Neural cell (in vitro differentiated cells): ENCODE data around the gene MMP1. TPM values are rescaled to one million over a fixed set of nuclear protein-coding genes. Genes with fewer than 3 reads are reported as not detected.

Experiments used
- H2AFZ ChIP-seq: fragments of 200-600, 300-800 bp; sonication (generic), shearing (Covaris generic); 2 replicates; pipeline ENCODE4 v1.6.0; 2014; ENCODE audit warnings: low read depth, mild to moderate bottlenecking, antibody characterized with exemption, low read length, moderate library complexity
- H3F3A ChIP-seq: fragments of 200-600 bp; shearing (Covaris generic); 2 replicates; pipeline ENCODE4 v1.6.1; 2016; ENCODE audit warnings: mild to moderate bottlenecking, moderate library complexity, mixed read lengths, antibody characterized with exemption, low read length; ENCODE audit not compliant: insufficient read depth, poor library complexity, severe bottlenecking
- H3K27ac ChIP-seq: fragments of 200-600, 300-800 bp; sonication (generic), shearing (Covaris generic); 2 replicates; pipeline ENCODE4 v1.5.1; 2014; ENCODE audit warnings: mild to moderate bottlenecking, low read length, moderate library complexity
- H3K27me3 ChIP-seq: fragments of 300-800, 200-600 bp; sonication (generic), shearing (Covaris generic); 2 replicates; pipeline ENCODE4 v1.6.0; 2014; ENCODE audit warnings: mild to moderate bottlenecking, low read depth, low read length, moderate library complexity; ENCODE audit not compliant: insufficient read depth
- H3K36me3 ChIP-seq: fragments of 300-800, 200-600 bp; sonication (generic), shearing (Covaris generic); 2 replicates; pipeline ENCODE4 v1.5.1; 2014; ENCODE audit warnings: mild to moderate bottlenecking, antibody characterized with exemption, low read length, moderate library complexity; ENCODE audit not compliant: insufficient read depth
- H3K4me2 ChIP-seq: fragments of 300-800, 200-600 bp; sonication (generic), shearing (Covaris generic); 2 replicates; pipeline ENCODE4 v1.6.0; 2014; ENCODE audit warnings: mild to moderate bottlenecking, low read length
- H3K4me3 ChIP-seq: fragments of 300-800, 200-600 bp; sonication (generic), shearing (Covaris generic); 2 replicates; pipeline ENCODE4 v1.5.1; 2014; ENCODE audit warnings: mild to moderate bottlenecking, low read length, moderate library complexity
- H3K79me2 ChIP-seq: fragments of 200-600 bp; shearing (Covaris generic); replicated peaks from 2 replicates; pipeline ENCODE4 v1.6.0; 2014; ENCODE audit warnings: mild to moderate bottlenecking, low read length, moderate library complexity; ENCODE audit not compliant: insufficient read depth
- H3K9ac ChIP-seq: fragments of 300-800, 200-600 bp; sonication (generic), shearing (Covaris generic); 2 replicates; pipeline ENCODE4 v1.6.1; 2016; ENCODE audit warnings: mild to moderate bottlenecking, low read length, mixed read lengths
- H3K9me2 ChIP-seq: fragments of 200-600 bp; shearing (Covaris generic); 2 replicates; pipeline ENCODE4 v1.6.1; 2016; ENCODE audit warnings: mild to moderate bottlenecking, low read length, mixed read lengths; ENCODE audit not compliant: insufficient read depth
- H3K9me3 ChIP-seq: fragments of 200-600, 300-800 bp; sonication (generic), shearing (Covaris generic); 2 replicates; pipeline ENCODE4 v1.6.1; 2016; ENCODE audit warnings: mild to moderate bottlenecking, mixed run types, low read length, moderate library complexity, mixed read lengths
- H4K20me1 ChIP-seq: fragments of 200-600 bp; shearing (Covaris generic); 2 replicates; pipeline ENCODE4 v1.6.1; 2016; ENCODE audit warnings: mild to moderate bottlenecking, mixed run types; ENCODE audit not compliant: insufficient read depth
- EP300 ChIP-seq: fragments of 450-650 bp; conservative IDR thresholded peaks from 2 replicates; pipeline ENCODE4 v1.6.1; 2014; ENCODE audit warnings: antibody characterized with exemption, mild to moderate bottlenecking, moderate library complexity; ENCODE audit not compliant: poor library complexity, severe bottlenecking
- EZH2 ChIP-seq: fragments of 200-600, 300-800 bp; shearing (Covaris generic), sonication (generic); IDR thresholded peaks from 2 replicates; pipeline ENCODE4 v1.6.1; 2014; ENCODE audit warnings: antibody characterized with exemption, low read length, borderline replicate concordance, mild to moderate bottlenecking; ENCODE audit not compliant: insufficient read depth, poor library complexity, severe bottlenecking
- MXI1 ChIP-seq: fragments of 450-650 bp; conservative IDR thresholded peaks from 2 replicates; pipeline ENCODE4 v1.6.1; 2014; ENCODE audit warnings: antibody characterized with exemption, mild to moderate bottlenecking; ENCODE audit not compliant: poor library complexity, severe bottlenecking
- POLR2AphosphoS5 ChIP-seq: IDR thresholded peaks from 2 replicates; pipeline ENCODE4 v1.6.1; 2012
- RAD21 ChIP-seq: fragments of 450-650 bp; conservative IDR thresholded peaks from 2 replicates; pipeline ENCODE4 v1.6.1; 2014; ENCODE audit warnings: antibody characterized with exemption, mild to moderate bottlenecking, moderate library complexity
- SMC3 ChIP-seq: fragments of 450-650 bp; conservative IDR thresholded peaks from 2 replicates; pipeline ENCODE4 v1.6.1; 2014; ENCODE audit warnings: antibody characterized with exemption, mild to moderate bottlenecking, moderate library complexity; ENCODE audit not compliant: poor library complexity
- TAF1 ChIP-seq: IDR thresholded peaks from 2 replicates; pipeline ENCODE4 v1.6.1; 2012; ENCODE audit warnings: low read depth
- polyA plus RNA-seq: library from polyadenylated mRNA; depleted of rRNA; stranded (reverse); fragments of >200 nt; gene quantifications from 2 replicates; pipeline ENCODE4 v1.2.3, GENCODE V29; 2014
- TF ChIP-seq, protein P1 (sequence below): fragments of 450-650 bp; IDR thresholded peaks from 2 replicates; pipeline ENCODE4 v1.5.1; 2014; ENCODE audit warnings: antibody characterized with exemption, mild to moderate bottlenecking, moderate library complexity; ENCODE audit not compliant: poor library complexity, severe bottlenecking
- TF ChIP-seq, protein P2 (sequence below): IDR thresholded peaks from 2 replicates; pipeline ENCODE4 v1.6.1; 2012; ENCODE audit warnings: borderline replicate concordance

Gene MMP1
- polyA plus RNA-seq, 1 donor from 2014 or later: not detected

DNA sequence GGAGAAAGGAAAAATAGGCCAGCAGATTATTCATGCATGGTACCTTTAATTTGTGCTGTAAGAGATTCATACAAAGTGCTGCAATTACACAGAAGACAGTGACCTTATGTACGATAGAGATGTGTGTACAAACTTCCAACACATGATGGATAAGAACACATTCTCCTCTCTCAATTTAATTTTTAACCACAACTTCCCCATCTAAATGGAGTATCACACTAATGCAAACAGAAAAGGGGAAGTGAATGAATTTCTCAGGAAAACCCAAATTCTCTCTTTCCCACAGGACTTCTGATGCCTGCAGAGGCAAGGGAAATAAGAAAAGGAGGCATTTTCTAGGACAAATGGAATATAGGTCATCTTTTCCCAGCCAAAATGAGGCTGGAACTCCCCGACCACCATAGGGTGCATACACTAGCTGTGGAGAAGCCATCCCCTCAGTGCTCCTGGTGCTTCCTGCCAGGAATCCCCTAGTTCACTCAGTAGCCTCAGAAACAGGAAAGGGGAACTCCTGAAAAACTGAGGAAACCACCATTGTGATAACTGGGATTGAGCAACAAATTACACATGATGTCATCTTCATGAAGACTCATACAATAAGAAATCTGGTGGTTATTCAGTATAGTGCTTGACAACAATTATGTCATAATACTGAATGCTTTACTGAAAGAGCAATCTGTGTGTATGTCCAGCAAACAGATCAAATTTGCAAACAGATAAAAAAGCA is 40.0 kb downstream of the MMP1 start:
- Histone ChIP-seq H3K79me2 (no peaks in the 10 kb centered on the region), H4K20me1 (no peaks in the 10 kb centered on the region), H3F3A (no peaks in the 10 kb centered on the region), H3K27ac (no peak overlapping the region), H3K9me2 (no peaks in the 10 kb centered on the region), H2AFZ (no peak overlapping the region), H3K9ac (no peak overlapping the region), H3K9me3 (no peaks in the 10 kb centered on the region), H3K27me3 (no peaks in the 10 kb centered on the region), H3K4me2 (no peak overlapping the region), H3K36me3 (no peaks in the 10 kb centered on the region), H3K4me3 (no peak overlapping the region)
- TF ChIP-seq MXI1: no peak
- TF ChIP-seq, protein P1, sequence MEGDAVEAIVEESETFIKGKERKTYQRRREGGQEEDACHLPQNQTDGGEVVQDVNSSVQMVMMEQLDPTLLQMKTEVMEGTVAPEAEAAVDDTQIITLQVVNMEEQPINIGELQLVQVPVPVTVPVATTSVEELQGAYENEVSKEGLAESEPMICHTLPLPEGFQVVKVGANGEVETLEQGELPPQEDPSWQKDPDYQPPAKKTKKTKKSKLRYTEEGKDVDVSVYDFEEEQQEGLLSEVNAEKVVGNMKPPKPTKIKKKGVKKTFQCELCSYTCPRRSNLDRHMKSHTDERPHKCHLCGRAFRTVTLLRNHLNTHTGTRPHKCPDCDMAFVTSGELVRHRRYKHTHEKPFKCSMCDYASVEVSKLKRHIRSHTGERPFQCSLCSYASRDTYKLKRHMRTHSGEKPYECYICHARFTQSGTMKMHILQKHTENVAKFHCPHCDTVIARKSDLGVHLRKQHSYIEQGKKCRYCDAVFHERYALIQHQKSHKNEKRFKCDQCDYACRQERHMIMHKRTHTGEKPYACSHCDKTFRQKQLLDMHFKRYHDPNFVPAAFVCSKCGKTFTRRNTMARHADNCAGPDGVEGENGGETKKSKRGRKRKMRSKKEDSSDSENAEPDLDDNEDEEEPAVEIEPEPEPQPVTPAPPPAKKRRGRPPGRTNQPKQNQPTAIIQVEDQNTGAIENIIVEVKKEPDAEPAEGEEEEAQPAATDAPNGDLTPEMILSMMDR: no peak
- TF ChIP-seq, protein P2, sequence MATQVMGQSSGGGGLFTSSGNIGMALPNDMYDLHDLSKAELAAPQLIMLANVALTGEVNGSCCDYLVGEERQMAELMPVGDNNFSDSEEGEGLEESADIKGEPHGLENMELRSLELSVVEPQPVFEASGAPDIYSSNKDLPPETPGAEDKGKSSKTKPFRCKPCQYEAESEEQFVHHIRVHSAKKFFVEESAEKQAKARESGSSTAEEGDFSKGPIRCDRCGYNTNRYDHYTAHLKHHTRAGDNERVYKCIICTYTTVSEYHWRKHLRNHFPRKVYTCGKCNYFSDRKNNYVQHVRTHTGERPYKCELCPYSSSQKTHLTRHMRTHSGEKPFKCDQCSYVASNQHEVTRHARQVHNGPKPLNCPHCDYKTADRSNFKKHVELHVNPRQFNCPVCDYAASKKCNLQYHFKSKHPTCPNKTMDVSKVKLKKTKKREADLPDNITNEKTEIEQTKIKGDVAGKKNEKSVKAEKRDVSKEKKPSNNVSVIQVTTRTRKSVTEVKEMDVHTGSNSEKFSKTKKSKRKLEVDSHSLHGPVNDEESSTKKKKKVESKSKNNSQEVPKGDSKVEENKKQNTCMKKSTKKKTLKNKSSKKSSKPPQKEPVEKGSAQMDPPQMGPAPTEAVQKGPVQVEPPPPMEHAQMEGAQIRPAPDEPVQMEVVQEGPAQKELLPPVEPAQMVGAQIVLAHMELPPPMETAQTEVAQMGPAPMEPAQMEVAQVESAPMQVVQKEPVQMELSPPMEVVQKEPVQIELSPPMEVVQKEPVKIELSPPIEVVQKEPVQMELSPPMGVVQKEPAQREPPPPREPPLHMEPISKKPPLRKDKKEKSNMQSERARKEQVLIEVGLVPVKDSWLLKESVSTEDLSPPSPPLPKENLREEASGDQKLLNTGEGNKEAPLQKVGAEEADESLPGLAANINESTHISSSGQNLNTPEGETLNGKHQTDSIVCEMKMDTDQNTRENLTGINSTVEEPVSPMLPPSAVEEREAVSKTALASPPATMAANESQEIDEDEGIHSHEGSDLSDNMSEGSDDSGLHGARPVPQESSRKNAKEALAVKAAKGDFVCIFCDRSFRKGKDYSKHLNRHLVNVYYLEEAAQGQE: no peak
- no peak for TF ChIP-seq EZH2
- no peak for TF ChIP-seq SMC3
- TF ChIP-seq RAD21: no peak
- no peak for TF ChIP-seq TAF1
- TF ChIP-seq EP300: no peak
- TF ChIP-seq POLR2AphosphoS5: no peak

DNA sequence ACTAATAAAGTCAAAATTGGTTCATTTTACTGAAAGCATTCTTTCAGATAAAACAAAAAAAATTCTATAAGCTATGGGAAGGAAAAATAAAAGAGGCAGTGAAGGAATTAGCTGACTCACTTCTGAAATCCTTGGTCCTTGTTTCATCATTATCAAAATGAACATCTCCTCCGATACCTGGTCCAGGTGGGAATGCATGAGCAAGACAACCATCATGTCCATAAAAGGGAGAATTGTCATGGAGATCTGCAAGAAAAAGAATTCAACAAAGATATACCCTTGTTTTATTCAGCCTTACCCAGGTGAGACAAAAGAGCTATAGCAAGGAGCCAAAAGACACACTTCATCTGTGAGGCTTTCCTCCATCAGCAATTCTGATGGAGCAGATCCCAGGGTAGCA is 44.7 kb downstream of the MMP1 start:
- no peaks in the 10 kb centered on the region for H3K9me3 ChIP-seq
- no peaks in the 10 kb centered on the region for H4K20me1 ChIP-seq
- no peak overlapping the region for H2AFZ ChIP-seq
- H3K27me3 ChIP-seq: no peaks in the 10 kb centered on the region
- H3K9ac ChIP-seq: no peak overlapping the region
- H3K27ac ChIP-seq: no peak overlapping the region
- no peak for TF ChIP-seq SMC3
- TF ChIP-seq MXI1: no peak
- TF ChIP-seq EZH2: no peak
- TF ChIP-seq EP300: no peak
- TF ChIP-seq RAD21: no peak
- TF ChIP-seq POLR2AphosphoS5: no peak
- TF ChIP-seq TAF1: no peak
- TF ChIP-seq, protein P2: no peak
- TF ChIP-seq, protein P1: no peak
- no peaks in the 10 kb centered on the region for H3K36me3 ChIP-seq
- H3K9me2 ChIP-seq: no peaks in the 10 kb centered on the region
- no peaks in the 10 kb centered on the region for H3K79me2 ChIP-seq
- no peak overlapping the region for H3K4me2 ChIP-seq
- no peak overlapping the region for H3K4me3 ChIP-seq
- H3F3A ChIP-seq: no peaks in the 10 kb centered on the region
